GM18499 (cell line): ENCODE results near the gene OR14A2.
A peak's percentile ranks its signal among the peaks of the same experiment; 100 is the strongest.
"Not testable (repeated sequence)": the region's sequence is repeated elsewhere in the genome, so short reads cannot be mapped to it uniquely, and the experiment has no call there.

Source experiments
- ATAC-seq: cut with Tn5 transposase; IDR thresholded peaks from one replicate; pipeline ENCODE4 v1.9.1; 2021; ENCODE audit warnings: moderate number of reproducible peaks; ENCODE audit not compliant: insufficient read depth, unreplicated experiment

Gene OR14A2

GRCh38 chr1:247748041-247748440, at the start of gene OR14A2:
Gene OR14A2 (minus strand): TSS chr1:247748141.
- no peak for ATAC-seq

DNA sequence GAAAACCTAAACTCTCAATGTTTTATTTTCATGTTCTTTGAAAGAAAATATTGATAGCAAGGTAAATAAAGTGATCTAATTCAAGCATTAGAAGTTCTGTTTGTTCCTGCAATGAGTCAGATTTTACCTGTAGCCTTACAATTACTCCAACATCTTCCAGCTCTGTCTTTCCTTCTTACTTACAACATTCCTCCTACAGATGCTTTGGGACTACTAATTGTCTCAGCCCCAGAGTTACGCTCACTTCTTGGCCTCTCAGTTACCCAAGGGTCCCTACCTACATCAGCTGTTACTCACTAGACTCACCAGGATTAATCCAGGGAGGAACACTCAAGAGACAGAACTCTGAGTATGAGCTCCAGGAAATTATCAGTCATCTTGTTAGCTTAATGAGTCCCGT, 49.6 kb upstream of the OR14A2 start:
- ATAC-seq = no peak

DNA sequence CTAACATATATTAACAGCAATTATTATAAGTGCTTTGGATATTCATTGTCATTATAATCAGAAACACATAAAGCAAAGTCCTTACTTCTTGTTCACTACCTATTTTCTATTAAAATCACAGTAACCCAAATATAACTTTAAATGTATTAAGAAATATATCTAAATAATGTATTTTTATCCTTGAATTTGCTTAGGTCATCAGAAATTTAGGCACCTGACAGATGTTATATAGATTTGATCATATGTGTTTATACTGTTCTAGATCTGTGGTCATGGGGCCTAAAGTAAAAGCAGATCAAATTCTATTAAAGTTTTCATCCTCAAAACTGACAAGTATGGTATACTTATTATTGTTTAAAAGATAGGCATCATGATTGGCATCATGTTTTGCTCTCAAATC, 21.7 kb upstream of the OR14A2 start:
- ATAC-seq = no peak

- ATAC-seq = no peak
Measured at GRCh38 chr1:247760456-247760855, 12.5 kb upstream of the OR14A2 start, which contains the start of gene OR1C1. Gene OR1C1 (minus strand): TSS chr1:247760556. CDS start chr1:247758406, 2,150 bp downstream.

DNA sequence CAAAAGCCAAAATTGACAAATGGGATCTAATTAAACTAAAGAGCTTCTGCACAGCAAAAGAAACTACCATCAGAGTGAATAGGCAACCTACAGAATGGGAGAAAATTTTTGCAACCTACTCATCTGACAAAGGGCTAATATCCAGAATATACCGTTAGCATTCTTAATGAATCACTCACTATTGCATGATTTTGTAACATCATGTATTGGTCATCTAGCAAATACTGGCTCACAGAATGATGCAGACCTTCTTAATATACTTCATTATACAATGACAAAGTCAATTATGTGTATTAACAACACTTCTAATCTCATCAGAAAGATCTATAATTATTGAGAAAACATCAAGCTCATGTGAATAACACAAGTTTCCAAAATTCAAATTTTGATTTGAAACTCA, 6.4 kb upstream of the OR14A2 start:
- ATAC-seq = not testable (repeated sequence)

DNA sequence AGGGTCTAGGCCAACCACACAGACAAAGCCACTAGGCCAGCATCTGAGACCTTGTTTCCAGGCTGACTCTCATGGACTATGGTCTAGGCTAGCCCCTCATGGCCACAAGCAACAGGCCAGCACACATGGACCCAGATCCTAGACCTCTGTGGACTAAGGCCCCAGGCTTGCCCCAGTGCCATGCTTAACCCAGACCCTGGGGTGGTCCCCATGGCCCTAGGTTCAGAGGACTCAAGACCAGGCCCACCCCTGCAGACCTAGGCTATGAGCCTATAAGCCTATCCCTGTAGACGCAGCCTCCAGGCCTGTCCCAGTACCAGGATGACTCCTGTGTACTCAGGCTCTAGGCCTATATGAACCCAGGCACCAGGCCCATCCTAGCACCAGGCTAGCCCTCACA, 1.9 kb upstream of the OR14A2 start:
- ATAC-seq = no peak

- ATAC-seq = no peak
Measured at GRCh38 chr1:247747616-247748015, 325 bp downstream of the OR14A2 start.

GRCh38 chr1:247746391-247746935, 1.5 kb downstream of the OR14A2 start:
- no peak for ATAC-seq

DNA sequence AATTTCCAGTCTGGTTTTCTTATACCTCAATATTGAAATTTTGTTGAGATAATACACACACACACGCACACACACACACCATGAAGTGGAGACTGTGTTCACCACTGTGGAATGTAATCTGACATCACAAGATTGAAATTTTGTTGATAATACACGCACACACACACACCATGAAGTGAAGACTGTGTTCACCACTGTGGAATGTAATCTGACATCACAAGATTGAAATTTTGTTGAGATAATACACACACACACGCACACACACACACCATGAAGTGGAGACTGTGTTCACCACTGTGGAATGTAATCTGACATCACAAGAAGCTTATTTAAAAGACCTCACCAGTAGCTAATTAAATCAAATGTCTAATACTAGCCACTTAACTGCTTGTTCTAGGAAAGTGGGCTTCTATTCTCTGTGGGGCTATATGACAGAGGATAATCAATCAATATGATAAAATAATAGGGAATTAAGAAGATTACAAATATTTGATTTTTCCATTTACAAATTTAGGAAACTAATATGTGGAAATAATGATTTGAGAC, 5.7 kb downstream of the OR14A2 start:
- ATAC-seq = not testable (repeated sequence)

- no peak for ATAC-seq
Measured at GRCh38 chr1:247741756-247742155, 6.2 kb downstream of the OR14A2 start.

DNA sequence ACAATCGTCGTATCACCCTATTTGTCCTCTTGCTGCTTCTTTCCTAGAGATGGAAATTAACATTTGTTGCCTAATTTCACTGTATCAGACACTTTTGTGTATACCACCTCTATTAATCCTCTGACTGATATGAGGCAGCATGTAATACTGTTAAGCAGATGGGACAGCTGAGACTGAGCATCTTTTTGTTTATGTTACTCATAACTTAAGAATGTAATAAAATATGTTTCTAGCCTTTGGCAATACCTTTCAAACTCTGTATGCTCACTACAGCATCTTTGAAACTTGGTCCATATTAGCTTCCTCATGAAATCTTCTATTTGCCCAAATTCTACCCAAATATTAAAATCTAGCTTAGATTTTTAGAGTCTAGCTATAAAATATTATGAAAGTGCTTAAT, 7.2 kb downstream of the OR14A2 start:
- ATAC-seq = no peak

DNA sequence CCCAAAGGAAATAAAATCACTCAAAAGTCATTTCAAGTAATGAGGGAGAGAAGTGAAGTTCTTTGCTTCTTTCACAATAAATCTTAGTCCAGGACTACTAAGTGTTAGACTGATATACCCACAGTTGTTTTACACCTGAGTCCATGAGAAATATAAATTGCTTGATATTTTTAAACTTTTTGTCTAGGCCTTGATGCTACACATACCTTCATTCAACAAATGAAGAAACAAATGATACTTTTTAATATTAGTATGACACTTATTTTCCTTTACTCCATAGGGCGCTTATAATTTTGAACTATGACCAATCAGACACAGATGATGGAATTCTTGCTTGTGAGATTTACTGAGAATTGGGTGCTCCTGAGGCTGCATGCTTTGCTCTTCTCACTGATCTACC, 9.6 kb downstream of the OR14A2 start, which contains the start of gene OR14K1:
OR14K1 (plus strand) TSS at position 301 of the 400 bp plus-strand sequence; CDS start at position 301, 0 bp downstream.
- no peak for ATAC-seq

- ATAC-seq = no peak
Measured at GRCh38 chr1:247721222-247721621, 26.7 kb downstream of the OR14A2 start.

GRCh38 chr1:247716546-247716945, 31.4 kb downstream of the OR14A2 start, which contains the start of gene OR6F1:
Gene OR6F1 (minus strand): TSS chr1:247716646. CDS start chr1:247712755, 3,891 bp downstream.
- ATAC-seq = no peak

DNA sequence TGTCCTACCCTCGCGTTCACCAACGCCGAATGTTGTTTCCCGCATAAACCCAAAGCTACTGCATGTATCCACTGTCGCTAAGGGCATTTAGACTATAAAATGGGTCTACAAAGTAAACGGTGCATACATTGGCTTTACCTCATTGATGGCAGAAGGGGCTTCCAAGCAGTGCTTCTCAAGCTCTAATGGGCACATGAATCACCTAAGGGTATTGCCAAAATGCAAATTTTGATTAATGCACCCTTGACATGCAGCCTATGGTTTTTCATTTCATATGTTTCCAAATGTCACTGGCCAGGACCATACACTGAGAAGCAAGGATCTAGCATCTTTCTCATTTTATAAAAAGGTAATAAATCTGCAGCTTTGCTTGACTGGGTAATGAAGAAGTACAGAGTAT, 34.2 kb downstream of the OR14A2 start:
- no peak for ATAC-seq

DNA sequence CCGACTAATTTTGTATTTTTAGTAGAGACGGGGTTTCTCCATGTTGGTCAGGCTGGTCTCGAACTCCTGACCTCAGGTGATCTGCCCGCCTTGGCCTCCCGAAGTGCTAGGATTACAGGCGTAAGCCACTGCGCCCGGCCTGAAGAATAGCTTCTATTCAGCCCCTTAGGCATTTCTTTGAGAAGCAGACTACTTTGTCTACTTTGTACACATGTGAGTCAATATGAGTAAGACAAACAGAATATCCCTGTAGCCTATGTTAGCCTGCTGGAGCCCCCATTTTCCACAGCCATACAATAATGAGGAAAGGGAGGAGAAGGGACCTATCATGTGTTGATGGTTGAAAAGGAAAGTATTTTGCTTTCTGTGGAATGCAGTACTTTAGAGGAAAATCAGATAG, 37.3 kb downstream of the OR14A2 start:
- ATAC-seq = not testable (repeated sequence)

DNA sequence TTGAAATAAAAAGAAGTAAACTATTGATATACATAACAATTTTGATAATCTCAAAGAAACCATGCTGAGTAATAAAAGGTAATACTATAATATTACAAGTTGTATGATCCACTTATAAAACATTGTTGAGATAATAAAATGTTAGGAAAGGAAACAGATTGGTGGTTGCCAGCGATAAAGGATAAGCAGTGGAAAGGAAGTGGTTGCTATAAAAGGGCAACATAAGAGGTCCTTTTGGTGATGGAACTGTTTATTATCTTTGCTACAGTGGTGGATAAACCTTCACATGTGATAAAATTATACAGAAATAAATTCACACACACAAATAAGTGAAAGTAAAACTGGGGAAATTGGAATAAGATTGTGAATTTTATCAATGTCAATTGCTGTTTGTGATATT, 46.6 kb downstream of the OR14A2 start:
- no peak for ATAC-seq

- peak; percentile 87 for ATAC-seq
Measured at GRCh38 chr1:247681288-247681897, 66.5 kb downstream of the OR14A2 start.

DNA sequence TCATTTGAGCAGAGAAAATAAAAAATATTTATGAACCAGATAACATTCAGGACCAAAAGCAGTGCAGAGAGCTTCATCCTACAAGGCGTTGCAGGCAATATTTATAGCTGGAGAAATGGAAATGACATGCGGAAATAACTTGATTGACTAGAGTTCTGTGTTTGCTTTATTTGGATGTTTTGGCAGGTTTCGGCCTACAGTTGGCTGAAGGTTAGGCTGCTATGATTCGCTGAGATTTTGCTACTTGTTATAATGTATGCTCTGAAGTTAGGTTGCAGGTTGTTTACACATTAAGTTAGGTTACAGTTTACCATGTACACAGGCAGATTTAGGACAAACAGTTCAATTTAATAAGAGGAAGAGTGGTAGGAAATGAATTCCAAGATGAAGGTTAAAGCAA, 67.8 kb downstream of the OR14A2 start:
- no peak for ATAC-seq

- no peak for ATAC-seq
Measured at GRCh38 chr1:247679639-247680038, 68.3 kb downstream of the OR14A2 start, which contains the start of gene OR13G1. Gene OR13G1 (minus strand): TSS chr1:247679739. CDS start chr1:247673041, 6,698 bp downstream.
